K562 (cell line): ENCODE measurements around the gene NFE2. TPM values are rescaled to one million over a fixed set of nuclear protein-coding genes. Genes with fewer than 3 reads are reported as not detected.
A peak's percentile ranks its signal among the peaks of the same experiment; 100 is the strongest.

Source experiments
- BRD4 ChIP-seq: fragments of 200-600 bp; sonication (generic); IDR thresholded peaks from 2 replicates; pipeline ENCODE4 v1.6.1; 2017; ENCODE audit warnings: inconsistent platforms
- DLX4 ChIP-seq: fragments of 250-450 bp; sonication (Bioruptor Pico); IDR thresholded peaks from 2 replicates; pipeline ENCODE4 v1.6.1; 2021; ENCODE audit warnings: mild to moderate bottlenecking
- EWSR1 ChIP-seq: fragments of 450-650 bp; IDR thresholded peaks from 2 replicates; pipeline ENCODE4 v1.6.1; 2018; ENCODE audit warnings: borderline replicate concordance, mild to moderate bottlenecking, low read depth, moderate library complexity; ENCODE audit not compliant: partially characterized antibody
- HMG20B ChIP-seq: fragments of 250-450 bp; sonication (Bioruptor Pico); IDR thresholded peaks from 2 replicates; pipeline ENCODE4 v1.5.0; 2021; ENCODE audit warnings: mild to moderate bottlenecking
- MEF2A ChIP-seq: IDR thresholded peaks from 2 replicates; pipeline ENCODE4 v1.6.1; 2011; ENCODE audit warnings: low read depth, mild to moderate bottlenecking, low read length, moderate library complexity; ENCODE audit not compliant: control insufficient read depth
- MEIS2 ChIP-seq: fragments of 450-650 bp; IDR thresholded peaks from 2 replicates; pipeline ENCODE4 v1.6.1; 2014; ENCODE audit warnings: mild to moderate bottlenecking; ENCODE audit not compliant: partially characterized antibody
- MNT ChIP-seq, 2 experiments: fragments of 450-650 bp; conservative IDR thresholded peaks; 2 replicates each; pipeline ENCODE4 v1.6.1; 2017; ENCODE audit warnings: mild to moderate bottlenecking in 2 of 2, moderate library complexity in 2 of 2
- MYC ChIP-seq, 2 experiments: fragments of 250-450 bp in 1 of 2; sonication (Bioruptor Pico) in 1 of 2; IDR thresholded peaks; 2 replicates each; pipeline versions ENCODE4 v1.5.1 to v1.6.1; 2012 to 2021; ENCODE audit warnings: low read depth in 2 of 2, borderline replicate concordance in 1 of 2, improper control_type of control experiment in 1 of 2, low read length in 1 of 2, mild to moderate bottlenecking in 1 of 2, moderate library complexity in 1 of 2
- NEUROD1 ChIP-seq: fragments of 150-350 bp; IDR thresholded peaks from 2 replicates; pipeline ENCODE4 v1.6.1; 2014; ENCODE audit warnings: borderline replicate concordance, low read length, low read depth; ENCODE audit not compliant: partially characterized antibody
- PPARD ChIP-seq: fragments of 250-450 bp; sonication (Bioruptor Pico); IDR thresholded peaks from 2 replicates; pipeline ENCODE4 v1.8.0; 2022; ENCODE audit warnings: inconsistent platforms, mild to moderate bottlenecking, moderate library complexity
- RNF2 ChIP-seq: sonication (generic); IDR thresholded peaks from 2 replicates; pipeline ENCODE4 v1.6.1; 2016
- RREB1 ChIP-seq: fragments of 250-450 bp; sonication (Bioruptor Pico); IDR thresholded peaks from 2 replicates; pipeline ENCODE4 v1.4.0; 2020
- SMARCB1 ChIP-seq: IDR thresholded peaks from 2 replicates; pipeline ENCODE4 v1.6.1; 2011; ENCODE audit warnings: improper control_type of control experiment, low read depth; ENCODE audit not compliant: insufficient read length
- SRSF1 ChIP-seq: fragments of 200-400 bp; formaldehyde crosslinking; IDR thresholded peaks from 2 replicates; pipeline ENCODE4 v1.6.1; 2017; ENCODE audit warnings: mild to moderate bottlenecking, low read depth, low read length, moderate library complexity
- ZNF280A ChIP-seq: fragments of 450-650 bp; IDR thresholded peaks from 2 replicates; pipeline ENCODE4 v1.6.1; 2018; ENCODE audit warnings: mild to moderate bottlenecking, low read depth; ENCODE audit not compliant: partially characterized antibody
- ZNF3 ChIP-seq: fragments of 250-450 bp; sonication (Bioruptor Pico); IDR thresholded peaks from 2 replicates; pipeline ENCODE4 v1.5.0; 2021; ENCODE audit warnings: mild to moderate bottlenecking, moderate library complexity
- ZNF324 ChIP-seq: fragments of 250-450 bp; sonication (Bioruptor Pico); IDR thresholded peaks from 2 replicates; pipeline ENCODE4 v1.4.0; 2020; ENCODE audit warnings: mild to moderate bottlenecking
- ZNF354B ChIP-seq: fragments of 250-450 bp; sonication (Bioruptor Pico); IDR thresholded peaks from 2 replicates; pipeline ENCODE4 v1.4.0; 2020
- polyA plus RNA-seq, 8 experiments: library from polyadenylated mRNA; depleted of rRNA in 4 of 8; stranded (reverse) in 5 of 8; unstranded in 3 of 8; fragments of >200 nt; fragmentation: Nextera tagmentation in 2 of 8; fragmentation: Illumina TruSeq in 1 of 8; extraction: Ambion mirVana in 2 of 8; extraction: Trizol in 1 of 8; gene quantifications; 2 replicates each; pipeline versions ENCODE4 v1.2.1 to v1.2.3, GENCODE V29; 2011 to 2014; ENCODE audit warnings: inconsistent platforms in 1 of 8, missing spikeins in 1 of 8
- total RNA-seq, 7 experiments: library from RNA; depleted of rRNA in 6 of 7; stranded (reverse); fragments of >200 nt in 6 of 7; fragmentation: Illumina TruSeq in 2 of 7; extraction: Trizol in 2 of 7; gene quantifications; 2 replicates each; pipeline versions ENCODE4 v1.2.1 to v1.2.3, GENCODE V29; 2011 to 2021; ENCODE audit warnings: low replicate concordance in 1 of 7

The NFE2 gene
- total and polyA plus RNA-seq, 9 of the 15 experiments (the other 6 are each of a cell fraction or from before 2014, with no cell fraction given) = 12.3 to 282 (median 208) TPM

- TF ChIP-seq RREB1 (CRISPR knock-in tag) (0 out of 2 replicates have a peak, but pooled peaks have one; percentile 30), MEF2A (no peak), HMG20B (CRISPR knock-in tag) (no peak), PPARD (no peak), BRD4 (no peak), SMARCB1 (no peak), RNF2 (peak; percentile 81), DLX4 (no peak), MNT (conservative IDR thresholded peaks at IDR 0.05) (no peak), SRSF1 (no peak), ZNF3 (no peak), ZNF324 (CRISPR knock-in tag) (no peak), MYC (IDR thresholded peaks at IDR 0.05; ENCODE audit: low read depth, low read length) (peak; percentile 81), MYC (CRISPR knock-in tag; IDR thresholded peaks at IDR 0.05; ENCODE audit: borderline replicate concordance, low read depth) (no peak), MEIS2 (peak; percentile 10), NEUROD1 (peak; percentile 17), ZNF354B (CRISPR knock-in tag) (no peak), ZNF280A (no peak), EWSR1 (no peak)
Measured at GRCh38 chr12:54300732-54301427, at the start of gene NFE2 (continued).
